Keratinocyte (primary cell): ENCODE measurements around the gene MYBPC1. TPM values are rescaled to one million over a fixed set of nuclear protein-coding genes. Genes with fewer than 3 reads are reported as not detected.

Source experiments
- DNase-seq: peaks from one replicate; pipeline ENCODE4 v3.0.0-alpha.2; 2011; ENCODE audit warnings: low read depth, missing footprints, low spot score
- FAIRE-seq: peaks from 2 replicates; lab custom pipeline; 2011; peaks lifted over from hg19 to GRCh38; lab: Jason Lieb, UNC
- H2AFZ ChIP-seq: 2 replicates; pipeline ENCODE4 v1.6.0; 2012; ENCODE audit warnings: low read length, control low read depth, inconsistent platforms; ENCODE audit not compliant: control insufficient read depth
- H3K27ac ChIP-seq: 2 replicates; pipeline ENCODE4 v1.5.1; 2011; ENCODE audit warnings: low read length; ENCODE audit not compliant: control insufficient read depth, insufficient read depth
- H3K27me3 ChIP-seq: 3 replicates; pipeline ENCODE4 v1.6.0; 2011; ENCODE audit warnings: low read length; ENCODE audit not compliant: control insufficient read depth, insufficient read depth; ENCODE audit errors: extremely low read depth
- H3K36me3 ChIP-seq, 2 experiments: 2 replicates in 1 of 2; 3 replicates in 1 of 2; pipeline ENCODE4 v1.5.1; 2011; ENCODE audit warnings: low read length in 2 of 2, mild to moderate bottlenecking in 1 of 2; ENCODE audit not compliant: control insufficient read depth in 2 of 2, insufficient read depth in 2 of 2; ENCODE audit errors: extremely low read depth in 1 of 2
- H3K4me1 ChIP-seq: 3 replicates; pipeline ENCODE4 v1.5.1; 2011; ENCODE audit warnings: low read length; ENCODE audit not compliant: control insufficient read depth, insufficient read depth; ENCODE audit errors: extremely low read depth
- H3K4me2 ChIP-seq: 3 replicates; pipeline ENCODE4 v1.6.0; 2011; ENCODE audit warnings: low read depth, low read length; ENCODE audit not compliant: control insufficient read depth, insufficient read depth; ENCODE audit errors: extremely low read depth
- H3K4me3 ChIP-seq, 3 experiments: fragments of 200-600 bp in 1 of 3; sonication (generic) in 1 of 3; 2 replicates in 2 of 3; 3 replicates in 1 of 3; pipeline ENCODE4 v1.5.1; 2011 to 2016; ENCODE audit warnings: low read length in 3 of 3, mild to moderate bottlenecking in 3 of 3, control low read depth in 2 of 3, inconsistent platforms in 1 of 3, low read depth in 1 of 3, mixed read lengths in 1 of 3, mixed run types in 1 of 3, moderate library complexity in 1 of 3; ENCODE audit not compliant: control insufficient read depth in 2 of 3, insufficient read depth in 2 of 3; ENCODE audit errors: extremely low read depth in 1 of 3
- H3K79me2 ChIP-seq: 2 replicates; pipeline ENCODE4 v1.6.0; 2012; ENCODE audit warnings: low read length; ENCODE audit not compliant: control insufficient read depth, insufficient read depth
- H3K9ac ChIP-seq: 3 replicates; pipeline ENCODE4 v1.6.0; 2011; ENCODE audit warnings: low read length; ENCODE audit not compliant: control insufficient read depth, insufficient read depth; ENCODE audit errors: extremely low read depth
- H3K9me1 ChIP-seq: 3 replicates; pipeline ENCODE4 v1.6.0; 2011; ENCODE audit warnings: low read length; ENCODE audit not compliant: control insufficient read depth, insufficient read depth; ENCODE audit errors: extremely low read depth
- H3K9me3 ChIP-seq: 2 replicates; pipeline ENCODE4 v1.5.1; 2012; ENCODE audit warnings: low read depth, low read length; ENCODE audit not compliant: control insufficient read depth
- H4K20me1 ChIP-seq: 3 replicates; pipeline ENCODE4 v1.6.0; 2011; ENCODE audit warnings: low read length; ENCODE audit not compliant: control insufficient read depth, insufficient read depth; ENCODE audit errors: extremely low read depth
- CTCF ChIP-seq, 3 experiments: IDR thresholded peaks in 1 of 3; conservative IDR thresholded peaks in 1 of 3; optimal IDR thresholded peaks in 1 of 3; 2 replicates in 2 of 3; 3 replicates in 1 of 3; pipeline versions ENCODE3 to v1.5.1; 2011; ENCODE audit warnings: low read length in 3 of 3, mild to moderate bottlenecking in 3 of 3, moderate library complexity in 2 of 3, control low read depth in 1 of 3, inconsistent platforms in 1 of 3; ENCODE audit not compliant: insufficient read depth in 2 of 3; ENCODE audit errors: extremely low read depth in 1 of 3
- EZH2 ChIP-seq: IDR thresholded peaks from one replicate; pipeline ENCODE4 v1.6.1; 2012; ENCODE audit warnings: inconsistent platforms, mild to moderate bottlenecking, low read length, moderate library complexity
- dilution Hi-C: fragments of 300-500 bp; cut with MboI; formaldehyde crosslinking; loops from one replicate; pipeline ENCODE4 v1.7.0; 2020; ENCODE audit warnings: low sequenced_read_pairs; ENCODE audit not compliant: extremely low pct_ligation_motif_present
- polyA plus RNA-seq, 5 experiments: library from polyadenylated mRNA; depleted of rRNA in 3 of 5; stranded (reverse) in 3 of 5; stranded (forward) in 1 of 5; unstranded in 1 of 5; fragments of >200 nt; gene quantifications; 1 replicate in 1 of 5; 2 replicates in 3 of 5; 3 replicates in 1 of 5; pipeline versions ENCODE4 v1.2.1 to v1.2.3, GENCODE V29; 2011 to 2012; ENCODE audit warnings: missing spikeins in 2 of 5, low read depth in 1 of 5, low replicate concordance in 1 of 5

The MYBPC1 gene
- polyA plus RNA-seq, 1 donor (not counting 4 experiments of a cell fraction or from before 2014, with no cell fraction given): not detected

- no peaks in the 10 kb centered on the region for H3K79me2 ChIP-seq
- no peak overlapping the region for H3K4me3 ChIP-seq
- dilution Hi-C loops: no loop called here
- DNase-seq (no peak), FAIRE-seq (no peak)
- no peaks in the 10 kb centered on the region for H3K27me3 ChIP-seq
- no peak overlapping the region for H3K9ac ChIP-seq
- no peak overlapping the region for H3K4me2 ChIP-seq
- H3K9me3 ChIP-seq: no peaks in the 10 kb centered on the region
- H3K27ac ChIP-seq: no peak overlapping the region
- no peaks in the 10 kb centered on the region for H3K4me1 ChIP-seq
- H2AFZ ChIP-seq: no peak overlapping the region
- no peaks in the 10 kb centered on the region for H3K9me1 ChIP-seq
- no peaks in the 10 kb centered on the region for H3K36me3 ChIP-seq
- H4K20me1 ChIP-seq: no peaks in the 10 kb centered on the region
- TF ChIP-seq CTCF (optimal IDR thresholded peaks at IDR 0.05 in 1 of 3, IDR thresholded peaks at IDR 0.05 in 1 of 3, conservative IDR thresholded peaks at IDR 0.05 in 1 of 3; ENCODE audit: extremely low read depth in 1 of 3, insufficient read depth in 2 of 3, low read length in 3 of 3): no peak
- no peak for TF ChIP-seq EZH2
Measured at GRCh38 chr12:101690544-101691098, 95.8 kb downstream of the MYBPC1 start.

GRCh38 chr12:101691503-101692096 is 96.8 kb downstream of the MYBPC1 start:
- dilution Hi-C loops: no loop called here
- H2AFZ ChIP-seq: no peak overlapping the region
- H3K4me3 ChIP-seq: no peak overlapping the region
- H3K9me1 ChIP-seq: no peaks in the 10 kb centered on the region
- H3K27ac ChIP-seq: no peak overlapping the region
- DNase-seq (no peak), FAIRE-seq (no peak)
- H3K4me2 ChIP-seq: no peak overlapping the region
- H3K36me3 ChIP-seq: no peaks in the 10 kb centered on the region
- peaks cover 2% of the 10 kb centered on the region for H3K4me1 ChIP-seq
- H3K9ac ChIP-seq: no peak overlapping the region
- H4K20me1 ChIP-seq: no peaks in the 10 kb centered on the region
- no peaks in the 10 kb centered on the region for H3K27me3 ChIP-seq
- no peaks in the 10 kb centered on the region for H3K9me3 ChIP-seq
- H3K79me2 ChIP-seq: no peaks in the 10 kb centered on the region
- TF ChIP-seq EZH2 (no peak), CTCF (optimal IDR thresholded peaks at IDR 0.05 in 1 of 3, IDR thresholded peaks at IDR 0.05 in 1 of 3, conservative IDR thresholded peaks at IDR 0.05 in 1 of 3; ENCODE audit: extremely low read depth in 1 of 3, insufficient read depth in 2 of 3, low read length in 3 of 3) (no peak)
